Upper lobe of right lung (tissue), 1 donor: ENCODE data around the gene ARL3. TPM values are rescaled to one million over a fixed set of nuclear protein-coding genes. Genes with fewer than 3 reads are reported as not detected.
"Not testable (repeated sequence)": the region's sequence is repeated elsewhere in the genome, so short reads cannot be mapped to it uniquely, and the experiment has no call there.

ENCODE experiments used
- ATAC-seq: fragments of 200-7000 bp; cut with Tn5 transposase; one replicate; pipeline ENCODE4 v1.9.1; 2020; ENCODE audit warnings: mild to moderate bottlenecking, moderate library complexity
- DNase-seq: peaks from one replicate; pipeline ENCODE4 v3.0.0-alpha.2; 2020
- H3K27ac ChIP-seq: fragments of 200-600 bp; one replicate; pipeline ENCODE4 v1.8.0; 2022
- H3K27me3 ChIP-seq: fragments of 200-600 bp; one replicate; pipeline ENCODE4 v1.8.0; 2022; ENCODE audit warnings: mild to moderate bottlenecking
- H3K36me3 ChIP-seq: fragments of 200-600 bp; one replicate; pipeline ENCODE4 v1.8.0; 2022
- H3K4me1 ChIP-seq: fragments of 200-600 bp; one replicate; pipeline ENCODE4 v1.8.0; 2022
- H3K4me3 ChIP-seq: fragments of 200-600 bp; one replicate; pipeline ENCODE4 v1.8.0; 2022; ENCODE audit warnings: mild to moderate bottlenecking
- H3K9me3 ChIP-seq: fragments of 200-600 bp; one replicate; pipeline ENCODE4 v1.8.0; 2022
- CTCF ChIP-seq: fragments of 200-600 bp; IDR thresholded peaks from one replicate; pipeline ENCODE4 v1.8.0; 2022; ENCODE audit warnings: antibody characterized with exemption
- intact Hi-C: fragments of 100-400 bp; cut with DNase I; formaldehyde crosslinking; loops from one replicate; pipeline ENCODE4 v1.11.0; 2022
- long read RNA-seq: library from polyadenylated mRNA; unstranded; transcript quantifications from one replicate; pipeline ENCODE4 v2.0.0, GENCODE V29; 2021
- total RNA-seq: library from RNA; stranded (reverse); fragmentation: NEBNext Ultra II Directional; extraction: Animal tissue kit (Norgen Biotek cat#: 25700); gene quantifications from one replicate; pipeline ENCODE4 v1.2.1, GENCODE V29; 2021
- donor health status: DM: no; HTN: yes; CAD: no; lungs with severe emphysema.

Gene ARL3, protein sequence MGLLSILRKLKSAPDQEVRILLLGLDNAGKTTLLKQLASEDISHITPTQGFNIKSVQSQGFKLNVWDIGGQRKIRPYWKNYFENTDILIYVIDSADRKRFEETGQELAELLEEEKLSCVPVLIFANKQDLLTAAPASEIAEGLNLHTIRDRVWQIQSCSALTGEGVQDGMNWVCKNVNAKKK
- total RNA-seq = 7.5 TPM
- long read RNA-seq, transcript ARL3-201 (6 exons, 3,844 nt) = major isoform, 22 of 30 reads
- long read RNA-seq, partial matches to known transcripts = 2 of 30 reads
- long read RNA-seq, other reads (novel, unspliced or antisense) = 6 of 30 reads

DNA sequence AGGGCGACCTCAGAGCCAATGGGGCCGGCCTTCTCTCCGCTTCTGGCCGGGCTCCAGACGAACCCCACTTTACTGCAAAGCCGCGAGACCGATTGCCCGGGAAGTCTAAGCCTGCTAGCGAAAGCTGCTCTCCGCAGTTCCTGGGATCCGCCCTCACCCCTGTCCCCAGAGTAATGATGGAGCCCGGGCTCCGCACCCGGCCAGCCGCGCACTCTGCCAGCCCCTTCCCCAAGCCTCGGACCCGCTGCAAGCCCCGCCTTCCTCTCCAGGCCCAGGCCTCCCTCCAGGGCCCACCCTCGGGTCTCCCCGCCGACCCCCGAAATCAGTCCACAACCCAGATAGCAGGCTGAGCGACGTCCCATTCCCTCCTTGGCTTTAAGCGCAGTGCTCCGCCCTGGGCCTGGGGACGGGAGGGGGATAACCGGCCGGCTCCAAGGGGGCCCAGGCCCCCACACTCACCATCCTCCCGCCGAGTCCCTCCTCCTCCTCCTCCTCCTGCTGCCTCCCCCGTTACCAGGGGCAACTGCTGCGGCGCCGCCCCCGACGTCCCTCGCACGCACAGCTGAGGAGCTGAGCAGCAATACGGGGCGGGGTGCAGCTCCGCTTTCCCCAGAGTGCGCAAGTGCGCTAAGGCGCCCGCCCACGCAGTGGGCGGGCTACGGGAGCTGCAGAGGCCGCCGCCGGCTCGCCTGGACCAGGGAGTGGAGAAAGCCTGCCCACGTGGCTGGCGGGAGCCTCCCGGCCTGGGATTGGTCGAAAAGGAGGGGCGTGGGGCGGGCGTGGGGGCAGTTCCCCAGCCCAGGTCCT, at the start of gene ARL3:
Gene ARL3 (minus strand): TSS at position 584 of the 807 bp plus-strand sequence. CDS start 122 bp downstream, at position 462.
- Histone ChIP-seq H3K9me3 (no peaks in the 10 kb centered on the region), H3K4me3 (peak within 1 kb of the TSS; percentile 99), H3K27me3 (no peaks in the 10 kb centered on the region), H3K4me1 (peaks cover 21% of the 10 kb centered on the region), H3K27ac (peak within 1 kb of the TSS; percentile 87), H3K36me3 (no peaks in the 10 kb centered on the region)
- ATAC-seq = peak; percentile 98
- peak; percentile 47 for TF ChIP-seq CTCF
- intact Hi-C loops = no loop called here
- peak; percentile 100 for DNase-seq

DNA sequence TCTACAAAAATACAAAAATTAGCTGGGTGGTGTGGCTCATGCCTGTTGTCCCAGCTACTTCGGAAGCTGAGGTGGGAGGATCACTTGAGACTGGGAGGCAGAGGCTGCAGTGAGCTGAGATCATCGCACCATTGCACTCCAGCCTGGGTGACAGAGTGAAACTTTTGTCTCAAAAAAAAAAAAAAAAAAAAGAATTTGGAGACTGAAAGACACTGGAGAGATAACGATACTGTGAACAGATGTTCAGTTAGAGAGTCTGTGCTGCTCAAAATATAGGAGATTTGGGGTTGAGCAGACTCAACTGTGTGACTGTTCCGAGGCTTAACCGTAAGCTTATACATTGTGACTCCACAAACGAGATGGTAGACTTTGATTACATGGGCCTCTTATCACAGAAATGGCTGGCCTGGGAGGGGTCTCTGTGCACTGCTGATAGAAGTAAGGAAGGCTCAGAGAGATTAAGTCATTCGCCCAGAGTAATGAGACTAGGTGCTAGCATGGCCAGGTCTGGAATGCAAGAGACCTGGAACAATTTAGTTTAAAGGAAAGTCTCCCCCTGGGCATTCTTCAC, 48.9 kb upstream of the ARL3 start:
- H3K9me3 ChIP-seq = no peaks in the 10 kb centered on the region
- TF ChIP-seq CTCF = no peak
- no peaks in the 10 kb centered on the region for H3K27me3 ChIP-seq
- no peak overlapping the region for H3K4me3 ChIP-seq
- intact Hi-C loops = no loop called here
- ATAC-seq (no peak), DNase-seq (no peak)
- peaks cover 58% of the 10 kb centered on the region for H3K4me1 ChIP-seq
- no peaks in the 10 kb centered on the region for H3K36me3 ChIP-seq
- peak overlapping the region; percentile 47 for H3K27ac ChIP-seq

GRCh38 chr10:102762401-102763015, 48.3 kb upstream of the ARL3 start:
- peaks cover 56% of the 10 kb centered on the region for H3K4me1 ChIP-seq
- no peaks in the 10 kb centered on the region for H3K36me3 ChIP-seq
- intact Hi-C loops = no loop called here
- peak overlapping the region; percentile 47 for H3K27ac ChIP-seq
- TF ChIP-seq CTCF = no peak
- DNase-seq (no peak), ATAC-seq (no peak)
- H3K9me3 ChIP-seq = no peaks in the 10 kb centered on the region
- no peak overlapping the region for H3K4me3 ChIP-seq
- H3K27me3 ChIP-seq = no peaks in the 10 kb centered on the region

GRCh38 chr10:102761981-102762380, 47.8 kb upstream of the ARL3 start:
- Histone ChIP-seq H3K4me1 (peaks cover 51% of the 10 kb centered on the region), H3K27me3 (no peaks in the 10 kb centered on the region), H3K4me3 (no peak overlapping the region), H3K27ac (no peak overlapping the region), H3K9me3 (no peaks in the 10 kb centered on the region), H3K36me3 (no peaks in the 10 kb centered on the region)
- no peak for ATAC-seq
- intact Hi-C loops = no loop called here
- TF ChIP-seq CTCF = no peak
- DNase-seq = no peak

DNA sequence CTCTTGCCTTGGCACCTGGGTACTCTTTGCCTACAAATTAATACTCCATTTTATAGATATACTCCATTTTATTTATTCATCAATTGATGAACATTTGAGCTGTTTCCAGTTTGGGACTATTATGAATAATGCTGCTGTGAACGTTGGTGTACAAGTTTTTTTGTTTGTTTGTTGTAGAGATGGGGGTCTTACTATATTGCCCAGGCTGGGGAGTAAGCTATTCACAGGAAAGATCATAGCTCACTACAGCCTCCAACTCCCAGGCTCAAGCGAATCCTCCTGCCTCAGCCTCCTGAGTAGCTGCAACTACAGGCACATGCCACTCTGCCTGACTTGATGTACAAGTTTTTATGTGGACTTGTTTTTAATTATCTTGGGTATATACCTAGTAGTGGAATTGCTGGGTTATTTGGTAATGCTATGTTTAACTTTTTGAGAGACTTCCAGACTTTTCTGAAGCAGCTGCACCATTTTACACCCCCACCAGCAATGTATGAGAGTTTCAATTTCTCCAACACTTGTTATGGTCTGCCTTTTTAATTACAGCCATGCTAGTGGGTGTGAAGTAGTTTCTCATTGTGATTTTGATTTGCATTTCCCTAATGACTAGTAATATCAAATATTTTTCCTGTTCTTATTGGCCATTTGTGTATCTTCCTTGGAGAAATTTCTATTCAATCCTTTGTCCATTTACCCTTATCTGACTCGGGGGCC, 45.5 kb upstream of the ARL3 start:
- DNase-seq = no peak
- Histone ChIP-seq H3K36me3 (no peaks in the 10 kb centered on the region), H3K27ac (peak overlapping the region; percentile 71), H3K9me3 (no peaks in the 10 kb centered on the region), H3K4me3 (no peak overlapping the region), H3K4me1 (peaks cover 38% of the 10 kb centered on the region), H3K27me3 (no peaks in the 10 kb centered on the region)
- ATAC-seq = no peak
- intact Hi-C loops = no loop called here
- TF ChIP-seq CTCF = no peak

DNA sequence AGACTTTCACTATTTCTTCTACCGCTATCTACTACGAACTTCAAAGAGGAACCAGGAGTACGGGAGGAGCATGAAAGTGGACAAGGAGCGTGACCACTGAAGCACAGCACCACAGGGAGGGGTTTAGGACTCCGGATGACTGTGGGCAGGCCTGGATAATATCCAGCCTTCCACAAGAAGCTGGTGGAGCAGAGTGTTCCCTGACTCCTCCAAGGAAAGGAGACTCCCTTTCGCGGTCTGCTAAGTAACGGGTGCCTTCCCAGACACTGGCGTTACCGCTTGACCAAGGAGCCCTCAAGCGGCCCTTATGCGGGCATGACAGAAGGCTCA, 44.7 kb upstream of the ARL3 start:
- H3K4me1 ChIP-seq = peaks cover 35% of the 10 kb centered on the region
- ATAC-seq, H3K9me3 ChIP-seq, H3K4me3 ChIP-seq, intact Hi-C loops, H3K36me3 ChIP-seq, H3K27me3 ChIP-seq, DNase-seq: not testable (repeated sequence)
- peak overlapping the region; percentile 71 for H3K27ac ChIP-seq
